Stimulated activated naive CD8-positive, alpha-beta T cell treated with anti-CD3 and anti-CD28 coated beads, Interleukin-15, amount 100 ng/mL, for 72 hours (primary cell): Measurements from ENCODE around the gene RPS6KA3.

Source experiments
- ATAC-seq: fragments of 150-1000 bp; cut with Tn5 transposase; 2 replicates; pipeline ENCODE4 v1.10.0; 2021; ENCODE audit warnings: mild to moderate bottlenecking, moderate library complexity
- DNase-seq, 2 donors: peaks; one replicate each; pipeline ENCODE4 v3.0.0; 2021 to 2022
- H3K27ac Mint-ChIP-seq, 2 donors: one replicate each; pipeline ENCODE4 v1.8.0; 2022; ENCODE audit warnings: mild to moderate bottlenecking in 2 of 2, mixed read lengths in 2 of 2, moderate library complexity in 2 of 2
- H3K27me3 Mint-ChIP-seq: one replicate; pipeline ENCODE4 v1.8.0; 2022; ENCODE audit warnings: mixed read lengths
- H3K4me1 Mint-ChIP-seq: one replicate; pipeline ENCODE4 v1.8.0; 2022; ENCODE audit warnings: mild to moderate bottlenecking, mixed read lengths
- H3K4me3 Mint-ChIP-seq, 2 donors: one replicate each; pipeline ENCODE4 v1.8.0; 2022; ENCODE audit warnings: mild to moderate bottlenecking in 2 of 2, mixed read lengths in 2 of 2, moderate library complexity in 1 of 2
- H3K9me3 Mint-ChIP-seq, 2 donors: one replicate each; pipeline ENCODE4 v1.8.0; 2022; ENCODE audit warnings: mixed read lengths in 2 of 2

The RPS6KA3 gene

DNA sequence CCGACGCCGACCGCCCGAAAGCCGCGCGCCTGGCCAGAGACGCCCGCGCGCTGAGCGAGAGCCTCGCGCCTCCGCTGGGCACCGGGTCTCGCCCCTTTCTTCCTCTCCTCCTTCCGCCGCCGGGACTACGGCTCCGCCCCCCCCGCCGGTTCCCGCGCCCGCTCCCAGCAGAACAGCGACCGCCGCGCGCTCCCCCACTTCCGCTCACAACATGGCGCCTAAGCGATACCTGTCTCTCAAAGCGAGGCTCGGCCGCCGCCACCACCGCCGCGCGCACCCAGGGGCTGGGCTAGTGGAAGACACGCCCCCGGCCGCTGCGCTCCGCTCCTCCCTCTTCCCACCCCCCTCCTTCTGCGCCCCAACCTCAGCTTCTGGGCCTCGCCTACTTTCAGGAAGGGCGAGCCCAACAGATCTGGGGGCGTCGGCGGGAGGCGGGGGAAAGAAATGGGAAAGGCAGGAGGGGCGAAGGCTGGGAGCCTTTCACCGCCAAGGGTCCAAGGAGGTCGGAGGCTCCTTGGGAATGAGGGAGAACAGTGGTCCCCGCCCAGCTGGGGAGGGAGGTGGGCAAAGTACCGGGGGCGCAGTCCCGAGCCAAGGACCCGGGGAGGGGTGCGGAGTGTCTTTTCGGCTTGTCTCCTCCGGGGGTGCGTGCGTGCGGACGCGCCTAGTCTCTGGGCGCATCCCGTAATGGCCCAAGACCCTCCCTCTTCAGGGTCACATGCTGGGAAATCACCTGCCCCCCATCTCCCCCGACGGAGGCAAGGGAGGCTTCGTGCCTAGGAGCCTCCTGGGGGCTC is at the start of gene RPS6KA3:
TSS of gene RPS6KA3 (minus strand) at position 100 of the 797 bp plus-strand sequence. CDS start 277 bp downstream, outside the sequence.
- Mint-ChIP-seq H3K4me3 (peak within 1 kb of the TSS; percentile 91 to 94), H3K27me3 (no peaks in the 10 kb centered on the region), H3K27ac (peak within 1 kb of the TSS; percentile 95 to 98), H3K4me1 (peaks cover 15% of the 10 kb centered on the region), H3K9me3 (no peaks in the 10 kb centered on the region)
- ATAC-seq (peak; percentile 80), DNase-seq (peak; percentile 84 to 91)

DNA sequence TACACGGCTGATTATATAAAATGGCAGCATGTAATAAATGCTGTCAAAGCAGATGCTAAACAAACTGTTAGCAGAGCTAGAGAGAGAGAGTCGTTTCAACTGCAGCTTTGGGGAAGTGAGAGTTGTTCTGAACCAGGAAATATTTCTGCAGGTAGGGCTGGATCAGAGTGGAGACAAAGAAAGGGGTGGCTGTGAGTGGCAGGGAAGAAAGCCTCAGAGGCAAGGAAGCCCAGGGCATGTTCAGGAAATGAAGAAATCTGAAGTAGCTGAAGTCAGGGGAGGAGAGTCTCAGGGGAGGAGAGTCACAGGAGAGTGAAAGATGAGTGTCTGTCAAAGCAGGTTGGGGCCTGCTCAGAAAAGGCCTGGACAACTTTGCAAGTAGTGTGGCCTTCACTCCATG is 48.4 kb upstream of the RPS6KA3 start:
- ATAC-seq (no peak), DNase-seq (no peak)
- Mint-ChIP-seq H3K4me3 (no peak overlapping the region), H3K27ac (peak overlapping the region in 1 of 2 donors; percentile 34), H3K4me1 (peaks cover 14% of the 10 kb centered on the region), H3K27me3 (no peaks in the 10 kb centered on the region), H3K9me3 (no peaks in the 10 kb centered on the region)

DNA sequence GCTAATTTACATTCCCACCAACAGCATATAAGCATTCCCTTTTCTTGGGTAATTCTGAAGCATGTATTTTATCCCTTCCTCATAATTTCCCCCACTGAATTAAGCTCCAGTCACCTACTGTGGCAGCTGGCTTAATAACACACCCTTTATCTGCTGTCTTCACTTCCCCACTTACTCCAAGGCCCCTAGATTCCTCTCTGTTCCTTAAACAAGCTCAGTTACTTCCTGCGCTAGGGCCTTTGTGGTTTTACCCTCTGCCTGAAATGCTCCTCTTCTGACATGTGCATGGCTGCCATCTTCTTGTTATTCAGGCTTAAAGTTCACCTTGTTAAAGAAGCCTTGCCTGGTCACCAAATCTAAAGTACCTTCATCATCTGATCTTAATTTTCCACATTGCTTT is 47.2 kb upstream of the RPS6KA3 start:
- no peaks in the 10 kb centered on the region for H3K9me3 Mint-ChIP-seq
- DNase-seq (no peak), ATAC-seq (no peak)
- no peaks in the 10 kb centered on the region for H3K27me3 Mint-ChIP-seq
- peaks cover 14% of the 10 kb centered on the region for H3K4me1 Mint-ChIP-seq
- H3K27ac Mint-ChIP-seq: no peak overlapping the region
- no peak overlapping the region for H3K4me3 Mint-ChIP-seq

DNA sequence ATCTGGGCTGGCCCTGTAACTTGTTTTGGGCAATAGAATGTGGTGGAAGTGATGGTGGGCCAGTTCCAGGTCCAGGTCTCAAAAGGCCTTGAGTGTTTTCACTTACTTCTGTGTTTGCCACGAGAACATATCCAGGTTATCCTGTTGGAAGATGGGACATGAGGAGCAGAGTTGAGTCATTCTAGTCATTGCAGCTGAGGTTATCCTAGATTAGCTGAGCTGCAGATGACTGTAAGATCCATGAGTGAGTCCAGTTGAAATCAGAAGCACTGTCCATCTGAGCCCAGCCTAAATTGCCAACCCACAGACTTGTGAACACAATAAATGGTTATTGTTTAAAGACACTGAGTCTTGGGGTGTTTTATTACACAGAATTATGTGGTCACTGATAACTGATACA is 45.3 kb upstream of the RPS6KA3 start:
- Mint-ChIP-seq H3K4me1 (peaks cover 14% of the 10 kb centered on the region), H3K9me3 (no peaks in the 10 kb centered on the region), H3K27ac (no peak overlapping the region), H3K27me3 (no peaks in the 10 kb centered on the region), H3K4me3 (no peak overlapping the region)
- no peak for ATAC-seq
- DNase-seq: no peak

DNA sequence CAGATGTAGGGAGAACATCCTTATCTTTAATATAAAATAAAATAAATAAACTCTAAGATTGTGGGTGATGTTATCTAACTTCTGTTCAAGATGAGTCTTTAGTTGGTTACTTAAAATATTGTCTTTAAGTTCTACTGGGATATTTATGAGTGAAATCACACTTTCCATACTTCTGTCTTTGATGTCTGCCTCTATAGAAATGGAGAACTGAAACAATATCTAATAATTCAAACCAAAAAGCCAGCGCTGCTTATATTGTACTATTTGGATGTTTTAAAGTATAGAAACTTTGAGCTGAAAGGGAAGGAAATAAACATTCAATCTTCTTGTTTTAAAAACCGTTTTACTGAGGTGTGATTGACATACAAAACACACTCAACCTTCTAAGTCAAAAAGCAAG is 44.8 kb upstream of the RPS6KA3 start:
- Mint-ChIP-seq H3K27ac (no peak overlapping the region), H3K27me3 (no peaks in the 10 kb centered on the region), H3K4me3 (no peak overlapping the region), H3K9me3 (no peaks in the 10 kb centered on the region), H3K4me1 (peaks cover 14% of the 10 kb centered on the region)
- DNase-seq: no peak
- no peak for ATAC-seq

DNA sequence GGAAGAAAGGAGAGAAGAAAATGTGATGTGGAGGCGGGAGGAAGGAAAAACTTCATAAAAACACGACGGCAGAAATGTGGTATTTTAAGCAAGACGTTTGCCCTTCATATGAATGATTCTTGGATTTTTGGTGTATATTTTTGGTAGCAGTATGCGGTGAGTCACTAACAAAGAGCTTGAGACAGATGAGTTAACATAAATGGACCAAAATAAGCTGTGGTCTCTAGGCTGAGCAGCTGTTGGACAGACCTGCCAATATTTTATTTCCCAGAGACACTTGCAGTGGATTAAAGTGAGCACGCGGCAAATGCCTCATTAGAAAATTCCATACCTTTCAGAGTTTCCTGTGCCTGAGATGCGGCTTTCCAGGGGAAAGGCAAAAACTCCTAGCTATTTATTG is 43.1 kb upstream of the RPS6KA3 start:
- no peak overlapping the region for H3K27ac Mint-ChIP-seq
- peaks cover under 1% of the 10 kb centered on the region for H3K4me1 Mint-ChIP-seq
- ATAC-seq (no peak), DNase-seq (no peak)
- no peaks in the 10 kb centered on the region for H3K9me3 Mint-ChIP-seq
- H3K27me3 Mint-ChIP-seq: no peaks in the 10 kb centered on the region
- no peak overlapping the region for H3K4me3 Mint-ChIP-seq

DNA sequence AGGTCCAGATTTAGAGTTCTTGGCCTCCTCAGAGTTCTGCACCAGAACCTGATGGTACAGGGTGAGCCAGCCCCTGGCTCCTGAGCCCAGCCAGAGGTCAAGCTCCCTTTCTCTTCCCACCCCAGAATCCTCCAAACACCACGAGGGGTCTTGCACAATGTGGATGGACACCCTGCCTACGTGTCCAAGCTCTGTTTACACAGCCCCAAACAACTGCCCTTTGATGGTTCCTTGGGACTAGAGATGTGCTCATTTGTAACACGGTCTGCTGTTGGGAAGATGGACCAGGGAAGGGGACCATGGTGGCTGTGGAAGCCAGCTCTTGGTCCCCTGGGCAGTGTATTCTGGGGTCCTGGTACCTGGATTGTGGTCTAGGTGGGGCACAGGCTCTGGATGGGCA is 40.0 kb upstream of the RPS6KA3 start:
- H3K27ac Mint-ChIP-seq: no peak overlapping the region
- no peak for DNase-seq
- no peaks in the 10 kb centered on the region for H3K4me1 Mint-ChIP-seq
- no peaks in the 10 kb centered on the region for H3K9me3 Mint-ChIP-seq
- no peak for ATAC-seq
- H3K4me3 Mint-ChIP-seq: no peak overlapping the region
- no peaks in the 10 kb centered on the region for H3K27me3 Mint-ChIP-seq

DNA sequence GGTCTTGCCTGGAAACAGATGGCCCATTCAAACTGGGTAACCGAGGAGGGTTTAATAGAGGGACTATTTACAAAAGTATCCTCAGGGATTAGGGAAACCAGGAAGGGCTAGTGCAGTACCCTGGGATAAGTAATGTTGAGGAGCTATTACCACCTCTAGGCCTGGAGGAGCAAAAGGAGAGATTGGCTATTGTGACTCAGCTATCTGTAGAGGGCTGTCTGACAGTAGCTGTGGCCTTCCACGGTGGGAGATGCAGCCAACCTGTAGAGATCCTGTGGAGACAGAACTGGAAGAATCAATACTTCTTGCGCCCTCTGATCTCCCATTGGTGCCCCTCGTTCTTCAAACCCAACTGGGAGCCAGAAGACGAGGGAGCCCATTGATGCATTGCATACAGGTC is 34.1 kb upstream of the RPS6KA3 start:
- peak; percentile 46 for ATAC-seq
- Mint-ChIP-seq H3K27ac (no peak overlapping the region), H3K4me3 (no peak overlapping the region), H3K27me3 (peaks cover 9% of the 10 kb centered on the region), H3K4me1 (peaks cover 9% of the 10 kb centered on the region), H3K9me3 (peaks cover 9 to 14% of the 10 kb centered on the region in 2 donors)
- no peak for DNase-seq

DNA sequence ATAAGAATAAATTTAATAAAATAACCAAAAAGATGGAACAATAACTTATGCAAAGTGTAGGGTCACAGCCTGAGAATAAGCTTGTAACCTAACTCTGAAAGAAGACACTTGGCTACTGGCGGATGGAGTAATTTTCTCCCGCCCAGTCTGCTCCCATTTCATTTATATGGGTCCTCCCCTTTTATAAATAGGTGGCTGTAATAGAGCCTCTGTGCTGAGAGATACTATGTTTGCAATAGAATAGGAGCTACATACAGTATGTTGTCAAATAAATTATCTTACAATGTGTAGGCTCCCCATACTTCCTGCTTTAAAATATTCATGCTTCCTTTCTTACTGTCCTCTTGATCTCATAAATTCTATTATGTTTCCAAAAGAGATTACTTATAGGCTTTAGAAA is 28.2 kb upstream of the RPS6KA3 start:
- Mint-ChIP-seq H3K27ac (no peak overlapping the region), H3K4me3 (no peak overlapping the region), H3K27me3 (peaks cover 9% of the 10 kb centered on the region), H3K9me3 (peaks cover 9 to 14% of the 10 kb centered on the region in 2 donors), H3K4me1 (peaks cover 9% of the 10 kb centered on the region)
- no peak for ATAC-seq
- no peak for DNase-seq

DNA sequence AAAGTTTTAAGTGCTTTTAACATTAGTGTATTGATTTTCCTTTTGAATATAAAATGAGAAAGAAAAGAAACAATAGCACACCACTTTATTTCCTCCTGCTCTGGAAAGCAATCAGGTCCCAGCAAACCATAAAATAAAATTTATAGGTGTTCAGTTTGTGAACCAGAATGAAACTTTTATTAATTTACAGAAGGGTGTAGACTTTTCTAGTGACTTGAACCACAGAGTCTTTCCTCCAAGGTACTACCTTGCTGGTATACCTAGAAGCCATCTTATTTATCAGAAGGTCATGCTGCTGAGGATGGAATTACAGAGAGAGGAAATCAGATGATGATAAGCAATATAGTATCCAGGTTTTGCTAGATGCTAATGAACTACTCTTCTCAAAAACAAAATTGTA is 27.6 kb upstream of the RPS6KA3 start:
- Mint-ChIP-seq H3K4me3 (no peak overlapping the region), H3K4me1 (peaks cover 9% of the 10 kb centered on the region), H3K27ac (no peak overlapping the region), H3K9me3 (peaks cover 9 to 14% of the 10 kb centered on the region in 2 donors), H3K27me3 (peaks cover 9% of the 10 kb centered on the region)
- DNase-seq (no peak), ATAC-seq (no peak)

DNA sequence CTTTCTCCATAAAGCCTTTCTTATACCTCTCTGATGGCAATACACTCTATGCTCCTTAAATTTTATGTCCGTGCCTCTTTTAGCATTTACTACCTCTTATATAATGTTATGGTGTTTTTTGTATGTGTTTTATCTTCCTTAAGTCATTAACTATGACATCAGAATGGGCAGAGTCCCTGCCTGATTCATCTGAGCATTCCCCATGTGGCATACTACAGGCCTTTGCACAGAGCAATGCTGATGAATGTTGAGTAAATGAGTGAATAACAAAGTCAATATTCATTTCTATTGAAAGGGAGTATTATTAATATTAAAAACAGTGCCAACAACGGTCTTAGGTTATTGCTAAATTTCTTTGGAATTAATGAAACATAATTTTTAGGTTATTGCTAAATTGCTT is 18.8 kb upstream of the RPS6KA3 start:
- DNase-seq (no peak), ATAC-seq (no peak)
- H3K4me1 Mint-ChIP-seq: no peaks in the 10 kb centered on the region
- peaks cover 10 to 11% of the 10 kb centered on the region in 2 donors for H3K9me3 Mint-ChIP-seq
- peak overlapping the region in 1 of 2 donors; percentile 64 for H3K27ac Mint-ChIP-seq
- no peak overlapping the region for H3K4me3 Mint-ChIP-seq
- no peaks in the 10 kb centered on the region for H3K27me3 Mint-ChIP-seq

DNA sequence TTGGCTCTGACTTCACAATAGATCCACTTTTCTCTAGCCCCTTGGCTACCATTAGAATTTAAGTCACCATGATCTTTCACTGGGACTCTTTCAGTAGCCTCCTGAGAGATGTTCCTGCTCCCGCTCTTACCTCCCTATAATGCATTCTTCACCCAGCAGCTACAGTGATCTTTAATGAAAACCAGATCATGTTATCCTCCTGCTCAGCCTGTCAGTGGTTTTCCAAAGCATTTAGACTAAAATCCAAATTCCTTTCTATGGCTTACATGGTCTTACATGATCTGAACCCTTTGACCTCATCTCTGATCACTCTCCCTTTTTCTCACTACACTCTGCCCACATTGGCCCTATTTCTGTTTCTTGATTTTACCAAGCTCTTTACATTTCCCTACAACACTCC is 18.3 kb upstream of the RPS6KA3 start:
- peaks cover 10 to 11% of the 10 kb centered on the region in 2 donors for H3K9me3 Mint-ChIP-seq
- no peaks in the 10 kb centered on the region for H3K4me1 Mint-ChIP-seq
- H3K27ac Mint-ChIP-seq: no peak overlapping the region

DNA sequence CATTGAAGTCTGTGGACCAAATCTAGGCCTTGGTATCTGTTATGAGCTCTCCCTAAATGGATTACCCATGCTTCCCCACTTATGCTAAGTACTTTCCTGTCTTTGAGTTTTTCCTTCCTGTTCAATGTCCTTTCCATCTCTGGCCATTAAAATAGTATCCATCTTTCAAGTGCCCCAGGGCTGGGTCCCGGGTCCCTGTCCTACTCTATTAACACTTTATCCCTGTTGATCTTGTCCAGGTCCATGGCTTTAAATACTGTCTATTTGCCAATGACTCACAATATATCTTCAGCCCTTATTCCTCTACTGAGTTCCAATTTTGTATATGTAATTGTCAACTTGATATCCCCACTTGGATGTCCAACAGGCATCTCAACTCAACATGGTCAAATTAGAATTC is 17.7 kb upstream of the RPS6KA3 start:
- Mint-ChIP-seq H3K4me1 (no peaks in the 10 kb centered on the region), H3K9me3 (peaks cover 10 to 11% of the 10 kb centered on the region in 2 donors), H3K27me3 (no peaks in the 10 kb centered on the region), H3K4me3 (no peak overlapping the region), H3K27ac (no peak overlapping the region)
- ATAC-seq (no peak), DNase-seq (no peak)

More for the DNA sequence above, 18.3 kb upstream of the RPS6KA3 start:
- ATAC-seq (no peak), DNase-seq (no peak)
- H3K27me3 Mint-ChIP-seq: no peaks in the 10 kb centered on the region
- H3K4me3 Mint-ChIP-seq: no peak overlapping the region

DNA sequence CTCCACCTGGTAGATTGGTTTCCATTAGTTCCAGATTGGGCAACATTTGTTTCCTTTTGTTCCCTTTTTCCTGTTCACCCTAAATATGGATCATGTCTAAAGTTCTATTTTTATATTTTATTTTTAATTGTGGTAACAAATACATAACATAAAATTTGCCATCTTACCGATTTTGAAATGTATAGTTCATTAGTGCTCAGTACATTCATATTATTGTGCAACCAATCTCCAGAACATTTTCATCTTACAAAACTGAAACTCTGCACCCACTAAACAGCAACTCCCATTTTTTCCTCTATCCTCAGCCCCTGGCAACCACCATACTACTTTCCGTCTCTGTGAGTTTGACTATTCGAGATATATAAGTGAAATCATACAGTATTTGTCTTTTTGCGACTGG is 14.2 kb upstream of the RPS6KA3 start:
- Mint-ChIP-seq H3K9me3 (peaks cover 0 to 4% of the 10 kb centered on the region in 2 donors), H3K27ac (no peak overlapping the region), H3K4me3 (no peak overlapping the region), H3K4me1 (no peaks in the 10 kb centered on the region), H3K27me3 (no peaks in the 10 kb centered on the region)
- ATAC-seq: no peak
- DNase-seq: no peak

DNA sequence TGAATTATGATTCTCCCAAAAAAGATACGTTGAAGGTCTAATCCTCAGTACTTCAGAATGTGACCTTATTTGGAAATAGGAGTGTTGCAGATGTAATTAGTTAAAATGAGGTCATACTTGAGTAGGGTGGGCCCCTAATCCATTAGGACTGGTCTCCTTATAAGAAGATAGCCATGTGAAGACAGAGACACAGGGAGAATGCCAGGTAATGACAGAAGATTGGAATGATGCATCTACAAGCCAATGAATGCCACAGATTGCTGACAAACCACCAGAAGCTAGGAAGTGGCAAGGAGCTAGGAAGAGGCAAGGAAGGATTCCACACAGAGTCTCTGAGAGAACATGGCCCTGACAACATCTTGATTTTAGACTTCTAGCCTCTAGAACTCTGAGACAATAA is 7.4 kb upstream of the RPS6KA3 start:
- Mint-ChIP-seq H3K9me3 (no peaks in the 10 kb centered on the region), H3K4me3 (no peak overlapping the region), H3K27ac (no peak overlapping the region), H3K4me1 (no peaks in the 10 kb centered on the region), H3K27me3 (no peaks in the 10 kb centered on the region)
- ATAC-seq: no peak
- no peak for DNase-seq

DNA sequence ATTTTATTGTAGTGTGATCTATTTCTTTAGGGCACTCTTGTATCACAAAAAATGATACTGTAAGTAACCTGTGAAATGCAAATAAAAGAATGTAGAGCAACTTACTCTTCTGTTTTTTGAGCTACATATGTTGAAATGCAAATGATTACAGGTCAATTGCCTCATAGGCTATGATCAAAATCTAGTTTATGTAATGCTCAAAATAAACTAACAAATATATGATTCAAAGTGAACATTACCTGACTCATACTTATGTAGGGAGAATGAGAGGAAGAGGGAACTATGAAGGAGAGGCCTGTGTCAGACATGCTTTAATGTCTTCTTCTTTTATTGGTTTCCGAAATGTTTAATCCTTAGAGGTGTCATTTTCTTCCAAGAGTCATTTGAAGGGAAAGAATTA is 5.0 kb upstream of the RPS6KA3 start:
- H3K27me3 Mint-ChIP-seq: no peaks in the 10 kb centered on the region

DNA sequence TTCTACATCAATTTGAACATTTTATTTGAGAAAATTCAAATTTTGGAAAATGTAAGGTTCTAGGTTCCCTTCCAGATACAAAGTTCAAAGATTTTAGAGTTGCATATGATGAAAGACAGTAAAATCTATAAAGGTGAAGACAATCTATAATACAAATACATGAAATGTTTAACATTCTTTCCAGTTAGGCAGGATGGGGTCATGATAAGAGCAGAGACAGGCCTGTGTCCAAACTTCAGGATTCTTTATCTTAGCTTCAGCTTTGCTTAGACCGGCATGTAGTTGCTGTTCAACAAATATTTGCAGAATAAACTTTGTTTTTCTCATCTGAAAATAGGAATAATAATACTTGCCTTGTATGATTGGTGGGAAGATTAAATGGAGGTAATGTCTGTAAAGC is 4.5 kb upstream of the RPS6KA3 start:
- Mint-ChIP-seq H3K27me3 (no peaks in the 10 kb centered on the region), H3K9me3 (no peaks in the 10 kb centered on the region), H3K4me1 (peaks cover 8% of the 10 kb centered on the region), H3K27ac (no peak overlapping the region), H3K4me3 (no peak overlapping the region)
- DNase-seq (no peak), ATAC-seq (no peak)

More for the DNA sequence above, 5.0 kb upstream of the RPS6KA3 start:
- H3K4me3 Mint-ChIP-seq: no peak overlapping the region
- no peak overlapping the region for H3K27ac Mint-ChIP-seq
- DNase-seq: no peak
- peaks cover 8% of the 10 kb centered on the region for H3K4me1 Mint-ChIP-seq
- H3K9me3 Mint-ChIP-seq: no peaks in the 10 kb centered on the region
- no peak for ATAC-seq
